ENCODE data around the gene SULF2.

- TF ChIP-seq GABPA (IDR thresholded peaks at IDR 0.05 in 1 of 2, conservative IDR thresholded peaks at IDR 0.05 in 1 of 2) (no peak), CTCF (IDR thresholded peaks at IDR 0.05; ENCODE audit: low read depth, low read length, missing input control) (no peak), YY1 (IDR thresholded peaks at IDR 0.05) (no peak), REST (IDR thresholded peaks at IDR 0.05) (no peak), TAF1 (conservative IDR thresholded peaks at IDR 0.05) (no peak)
Observed at GRCh38 chr20:47706345-47706744, 78.9 kb downstream of the SULF2 start.
